Adrenal gland (tissue), 5 donors: ENCODE data around the gene APLP1.

Experiments used
- POLR2A ChIP-seq, 2 donors: fragments of 450-650 bp; IDR thresholded peaks; one replicate each; pipeline ENCODE4 v1.6.1; 2017; ENCODE audit warnings: antibody characterized with exemption in 2 of 2, mild to moderate bottlenecking in 2 of 2, moderate library complexity in 1 of 2
- TF ChIP-seq, protein P1 (sequence below), 6 experiments: fragments of 450-650 bp in 4 of 6; fragments of 200-600 bp in 2 of 6; sonication (generic) in 1 of 6; IDR thresholded peaks; 1 replicate in 5 of 6; 2 replicates in 1 of 6; pipeline versions ENCODE4 v1.5.1 to v1.8.0; 2016 to 2021; ENCODE audit warnings: antibody characterized with exemption in 6 of 6, mild to moderate bottlenecking in 2 of 6, moderate library complexity in 1 of 6
- donor health status: DM: no; HTN: no; CAD: no.

DNA sequence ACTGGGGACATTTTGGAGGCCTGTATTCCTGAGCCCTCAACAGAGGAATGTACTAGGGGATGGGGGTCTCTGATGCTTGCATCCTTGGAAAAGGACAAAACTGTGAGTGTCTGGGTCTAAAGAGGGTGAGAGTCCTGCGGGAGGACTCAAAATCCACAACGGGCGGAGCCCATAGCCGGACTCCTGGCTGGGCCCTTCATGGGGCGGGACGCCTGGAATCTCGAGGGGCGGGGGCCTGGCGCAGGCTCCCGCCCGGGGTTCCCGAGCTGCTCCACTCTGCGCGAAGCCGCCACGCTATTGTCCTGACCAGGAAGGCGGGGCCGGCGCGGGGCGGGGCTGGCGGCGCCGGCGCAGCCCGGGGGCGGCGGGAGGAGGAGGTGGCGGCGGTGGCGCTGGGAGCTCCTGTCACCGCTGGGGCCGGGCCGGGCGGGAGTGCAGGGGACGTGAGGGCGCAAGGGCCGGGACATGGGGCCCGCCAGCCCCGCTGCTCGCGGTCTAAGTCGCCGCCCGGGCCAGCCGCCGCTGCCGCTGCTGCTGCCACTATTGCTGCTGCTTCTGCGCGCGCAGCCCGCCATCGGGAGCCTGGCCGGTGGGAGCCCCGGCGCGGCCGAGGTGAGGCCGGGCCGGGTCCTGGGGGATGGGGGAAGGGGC, at the start of gene APLP1:
- no peak for TF ChIP-seq POLR2A (IDR thresholded peaks at IDR 0.05)
- TF ChIP-seq, protein P1, sequence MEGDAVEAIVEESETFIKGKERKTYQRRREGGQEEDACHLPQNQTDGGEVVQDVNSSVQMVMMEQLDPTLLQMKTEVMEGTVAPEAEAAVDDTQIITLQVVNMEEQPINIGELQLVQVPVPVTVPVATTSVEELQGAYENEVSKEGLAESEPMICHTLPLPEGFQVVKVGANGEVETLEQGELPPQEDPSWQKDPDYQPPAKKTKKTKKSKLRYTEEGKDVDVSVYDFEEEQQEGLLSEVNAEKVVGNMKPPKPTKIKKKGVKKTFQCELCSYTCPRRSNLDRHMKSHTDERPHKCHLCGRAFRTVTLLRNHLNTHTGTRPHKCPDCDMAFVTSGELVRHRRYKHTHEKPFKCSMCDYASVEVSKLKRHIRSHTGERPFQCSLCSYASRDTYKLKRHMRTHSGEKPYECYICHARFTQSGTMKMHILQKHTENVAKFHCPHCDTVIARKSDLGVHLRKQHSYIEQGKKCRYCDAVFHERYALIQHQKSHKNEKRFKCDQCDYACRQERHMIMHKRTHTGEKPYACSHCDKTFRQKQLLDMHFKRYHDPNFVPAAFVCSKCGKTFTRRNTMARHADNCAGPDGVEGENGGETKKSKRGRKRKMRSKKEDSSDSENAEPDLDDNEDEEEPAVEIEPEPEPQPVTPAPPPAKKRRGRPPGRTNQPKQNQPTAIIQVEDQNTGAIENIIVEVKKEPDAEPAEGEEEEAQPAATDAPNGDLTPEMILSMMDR (IDR thresholded peaks at IDR 0.05), result no peak
